Naive thymus-derived CD4-positive, alpha-beta T cell (primary cell): Measurements from ENCODE around the gene FKBP2. TPM values are rescaled to one million over a fixed set of nuclear protein-coding genes. Genes with fewer than 3 reads are reported as not detected.
A peak's percentile ranks its signal among the peaks of the same experiment; 100 is the strongest.

Experiments
- ATAC-seq: fragments of 150-1000 bp; cut with Tn5 transposase; 2 replicates; pipeline ENCODE4 v1.10.0; 2021; ENCODE audit warnings: mild to moderate bottlenecking, moderate library complexity
- CTCF ChIA-PET: fragments of 350-600 bp; sonication (Branson Sonifier 250); formaldehyde crosslinking; loops from one replicate; lab custom pipeline; 2021; ENCODE audit warnings: antibody characterized with exemption; lab: Charles Lee
- POLR2A ChIA-PET: fragments of 350-600 bp; sonication (Branson Sonifier 250); formaldehyde crosslinking; loops from one replicate; lab custom pipeline; 2021; ENCODE audit warnings: antibody characterized with exemption, inconsistent platforms; lab: Charles Lee
- DNase-seq, 9 donors: peaks; one replicate each; pipeline versions ENCODE4 v3.0.0 to v3.0.0-alpha.2; 2020 to 2022; ENCODE audit warnings: mixed read lengths in 1 of 9
- H3K27ac ChIP-seq: one replicate; pipeline ENCODE4 v1.7.0; 2013; ENCODE audit warnings: mild to moderate bottlenecking, low read depth, low read length, moderate library complexity
- H3K27me3 ChIP-seq, 2 donors: one replicate each; pipeline ENCODE4 v1.7.0; 2013; ENCODE audit warnings: low read length in 2 of 2, mild to moderate bottlenecking in 2 of 2, moderate library complexity in 2 of 2; ENCODE audit not compliant: control insufficient read depth in 2 of 2, insufficient read depth in 2 of 2
- H3K36me3 ChIP-seq, 3 experiments: 1 replicate in 2 of 3; 2 replicates in 1 of 3; pipeline ENCODE4 v1.7.0; 2013; ENCODE audit warnings: low read length in 3 of 3, mild to moderate bottlenecking in 3 of 3, moderate library complexity in 1 of 3; ENCODE audit not compliant: insufficient read depth in 3 of 3, control insufficient read depth in 2 of 3
- H3K4me1 ChIP-seq, 2 donors: one replicate each; pipeline ENCODE4 v1.7.0; 2013; ENCODE audit warnings: low read length in 2 of 2, mild to moderate bottlenecking in 2 of 2, moderate library complexity in 1 of 2; ENCODE audit not compliant: control insufficient read depth in 2 of 2, insufficient read depth in 2 of 2
- H3K4me3 ChIP-seq: 2 replicates; pipeline ENCODE4 v1.7.0; 2013; ENCODE audit warnings: mild to moderate bottlenecking, low read length
- H3K9me3 ChIP-seq, 3 experiments: 1 replicate in 2 of 3; 2 replicates in 1 of 3; pipeline ENCODE4 v1.7.0; 2013; ENCODE audit warnings: low read length in 3 of 3; ENCODE audit not compliant: control insufficient read depth in 2 of 3
- H3K27ac Mint-ChIP-seq, 9 donors: one replicate each; pipeline ENCODE4 v1.8.0; 2020 to 2022; ENCODE audit warnings: mixed read lengths in 9 of 9, mild to moderate bottlenecking in 8 of 9, moderate library complexity in 5 of 9, inconsistent platforms in 2 of 9
- H3K27me3 Mint-ChIP-seq, 5 donors: one replicate each; pipeline ENCODE4 v1.8.0; 2021 to 2022; ENCODE audit warnings: mixed read lengths in 5 of 5, mild to moderate bottlenecking in 1 of 5
- H3K36me3 Mint-ChIP-seq, 5 donors: one replicate each; pipeline ENCODE4 v1.8.0; 2020 to 2022; ENCODE audit warnings: mixed read lengths in 5 of 5, mild to moderate bottlenecking in 3 of 5, inconsistent platforms in 1 of 5
- H3K4me1 Mint-ChIP-seq, 7 donors: one replicate each; pipeline ENCODE4 v1.8.0; 2020 to 2022; ENCODE audit warnings: mixed read lengths in 7 of 7, mild to moderate bottlenecking in 3 of 7, inconsistent platforms in 1 of 7
- H3K4me3 Mint-ChIP-seq, 10 donors: one replicate each; pipeline ENCODE4 v1.8.0; 2020 to 2022; ENCODE audit warnings: mild to moderate bottlenecking in 10 of 10, mixed read lengths in 10 of 10, moderate library complexity in 6 of 10, inconsistent platforms in 2 of 10
- H3K9me3 Mint-ChIP-seq, 11 donors: one replicate each; pipeline ENCODE4 v1.8.0; 2020 to 2022; ENCODE audit warnings: mixed read lengths in 11 of 11, mild to moderate bottlenecking in 4 of 11, inconsistent platforms in 1 of 11, moderate library complexity in 1 of 11
- intact Hi-C, 2 donors: fragments of 100-400 bp; cut with micrococcal nuclease; formaldehyde crosslinking; loops; one replicate each; pipeline ENCODE4 v1.15.1; 2023
- polyA plus RNA-seq, 2 donors: library from polyadenylated mRNA; unstranded; fragments of 300-500 nt; fragmentation: Illumina TruSeq; gene quantifications; one replicate each; pipeline ENCODE4 v1.2.3, GENCODE V29; 2021
- total RNA-seq, 6 experiments: library from RNA in 5 of 6; stranded (reverse) in 5 of 6; gene quantifications; 1 replicate in 5 of 6; 2 replicates in 1 of 6; pipeline ENCODE4 v1.2.3 and lab custom pipeline; 2021 to 2026

Gene FKBP2
- total and polyA plus RNA-seq, 7 experiments from 2014 or later, result 20.3 to 81.4 (median 36.8) TPM

DNA sequence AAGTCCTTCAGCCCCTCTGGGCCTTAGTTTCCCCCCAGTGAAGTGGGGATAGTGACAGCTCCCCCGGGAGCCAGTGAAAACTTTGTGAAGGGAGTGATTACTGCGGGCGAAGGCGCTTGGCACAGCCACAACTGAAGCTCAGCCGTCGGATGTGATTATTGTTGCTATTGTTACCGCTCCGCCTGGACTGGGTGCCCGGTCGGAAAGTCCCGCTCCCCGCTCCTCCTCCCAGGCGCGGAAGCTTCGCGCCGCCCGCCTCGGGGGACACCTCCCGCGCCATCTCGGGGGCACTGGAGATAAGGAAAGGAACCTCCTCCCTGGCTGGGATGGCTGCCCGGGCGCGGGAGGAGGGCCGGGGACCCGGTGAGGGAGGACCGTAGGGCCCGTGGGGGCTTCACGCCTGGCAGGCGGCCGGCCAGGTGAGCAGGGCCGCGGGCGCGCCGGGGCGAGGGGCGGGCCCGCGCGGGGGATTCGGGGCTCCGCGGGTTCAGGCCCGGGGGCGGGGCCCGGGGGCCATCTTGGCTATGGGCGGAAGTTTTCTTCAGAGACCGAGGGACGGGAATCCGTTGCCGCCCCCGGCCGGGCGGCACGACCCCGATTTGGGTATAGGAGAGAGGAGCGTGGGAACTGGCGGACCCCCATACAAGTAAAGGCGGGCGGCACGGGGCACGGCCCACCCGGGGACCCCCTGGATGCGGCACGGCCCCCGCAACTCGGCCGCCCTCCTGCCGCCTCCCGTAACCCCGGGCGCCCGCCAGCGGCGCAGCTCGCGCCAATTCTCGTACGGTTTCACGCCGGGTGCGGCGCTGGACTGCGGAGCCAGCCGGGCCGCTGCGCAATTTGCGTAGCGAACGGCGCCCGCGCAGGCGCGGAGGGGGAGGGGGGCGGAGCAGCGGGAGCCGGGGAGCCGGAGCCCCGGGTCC lies 44.3 kb downstream of the FKBP2 start, which contains the start of gene GPR137:
Gene GPR137, plus strand, starts transcription at position 887 of the 923 bp plus-strand sequence. CDS start 677 bp downstream, outside the sequence.
- Mint-ChIP-seq H3K27me3 (peaks cover 0 to 2% (median 0%) of the 10 kb centered on the region in 5 donors), H3K36me3 (peaks cover 0 to 8% (median 0%) of the 10 kb centered on the region in 5 donors), H3K9me3 (no peaks in the 10 kb centered on the region), H3K4me1 (peaks cover 8 to 25% (median 18%) of the 10 kb centered on the region in 7 donors), H3K4me3 (peak within 1 kb of the TSS; percentile 84 to 93 (median 89)), H3K27ac (peak within 1 kb of the TSS; percentile 81 to 98 (median 95))
- peak; percentile 91 to 100 (median 96) for DNase-seq
- peak within 1 kb of the TSS; percentile 100 for H3K4me3 ChIP-seq
- ATAC-seq, result peak; percentile 81
- peaks cover 0 to 6% (median 0%) of the 10 kb centered on the region in 3 experiments for H3K36me3 ChIP-seq
- peak within 1 kb of the TSS; percentile 99 for H3K27ac ChIP-seq
- peaks cover 0 to under 1% of the 10 kb centered on the region in 2 donors for H3K27me3 ChIP-seq
- peaks cover 11 to 17% of the 10 kb centered on the region in 2 donors for H3K4me1 ChIP-seq
- ChIA-PET POLR2A (interaction anchor here (0.5 to 7.1 kb wide), 17 partner anchors 8 to 1444 kb away, joined by 3 to 104 read pairs (median 5); partner anchors contain the start of genes CATSPERZ, FERMT3, PPP1R14B and PRDX5), CTCF (interaction anchor here (1.2 to 2.0 kb wide), 5 partner anchors 14 to 81 kb away, joined by 3 to 15 read pairs (median 4); partner anchors contain the start of gene PRDX5)
- intact Hi-C loops, result loop anchor here (1.0 to 5.0 kb wide), 15 partner anchors 15 to 100 kb away; partner anchors contain the start of genes ESRRA (in 2 of the 2), FKBP2 (in 2 of the 2), DNAJC4 (in 1 of the 2) and FERMT3 (in 1 of the 2)
- no peaks in the 10 kb centered on the region for H3K9me3 ChIP-seq

DNA sequence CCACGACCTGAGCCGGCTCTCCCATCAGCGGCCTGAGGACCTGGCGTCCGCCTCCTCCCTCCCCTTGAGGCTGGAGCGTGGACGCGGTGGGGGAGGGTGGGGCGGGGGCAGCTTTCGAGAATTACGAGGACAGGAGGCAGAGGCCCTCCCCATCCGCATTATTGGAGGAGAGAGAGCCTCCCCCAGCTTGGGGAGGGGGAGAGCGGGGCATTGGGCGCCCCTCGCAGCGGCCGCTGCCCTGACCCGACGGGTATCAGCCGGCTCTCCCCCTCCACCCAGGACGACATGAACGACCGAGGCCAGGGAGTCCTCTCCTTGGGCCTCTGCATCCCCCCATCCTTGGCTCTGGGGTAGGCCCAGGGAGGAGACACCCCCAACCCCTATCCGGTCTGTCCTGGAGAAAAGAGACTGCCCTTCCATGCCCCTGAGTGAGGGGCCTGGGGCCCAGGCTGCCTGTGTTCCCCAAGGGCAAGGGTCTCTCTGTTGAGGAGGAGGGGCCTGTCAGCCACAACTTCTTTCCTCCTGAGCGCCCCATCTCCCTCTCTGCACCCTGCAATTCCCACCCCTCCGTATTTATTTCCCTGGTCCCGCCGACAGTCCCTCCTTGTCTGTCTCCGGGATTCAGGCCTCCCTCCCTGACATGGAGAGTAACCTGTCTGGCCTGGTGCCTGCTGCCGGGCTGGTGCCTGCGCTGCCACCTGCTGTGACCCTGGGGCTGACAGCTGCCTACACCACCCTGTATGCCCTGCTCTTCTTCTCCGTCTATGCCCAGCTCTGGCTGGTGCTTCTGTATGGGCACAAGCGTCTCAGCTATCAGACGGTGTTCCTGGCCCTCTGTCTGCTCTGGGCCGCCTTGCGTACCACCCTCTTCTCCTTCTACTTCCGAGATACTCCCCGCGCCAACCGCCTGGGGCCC lies 45.2 kb downstream of the FKBP2 start:
- intact Hi-C loops, result loop anchor here (1.0 to 5.0 kb wide), 15 partner anchors 16 to 101 kb away; partner anchors contain the start of genes ESRRA (in 2 of the 2), FKBP2 (in 2 of the 2), DNAJC4 (in 1 of the 2) and FERMT3 (in 1 of the 2)
- Mint-ChIP-seq H3K36me3 (peaks cover 0 to 8% (median 3%) of the 10 kb centered on the region in 5 donors), H3K9me3 (peaks cover 0 to 2% (median 0%) of the 10 kb centered on the region in 11 donors), H3K4me3 (peak overlapping the region; percentile 73 to 91 (median 84)), H3K4me1 (peaks cover 11 to 29% (median 23%) of the 10 kb centered on the region in 7 donors), H3K27me3 (peaks cover 6 to 12% (median 6%) of the 10 kb centered on the region in 5 donors), H3K27ac (peak overlapping the region; percentile 30 to 96 (median 86))
- H3K4me1 ChIP-seq, result peaks cover 11 to 17% of the 10 kb centered on the region in 2 donors
- peak overlapping the region; percentile 24 for H3K4me3 ChIP-seq
- ChIA-PET CTCF (interaction anchor here (1.4 kb wide), 1 partner anchor 16 kb away, joined by 5 read pairs; no protein-coding TSS in a partner anchor), POLR2A (interaction anchor here (1.3 to 7.1 kb wide), 6 partner anchors 10 to 79 kb away, joined by 3 to 104 read pairs (median 12); partner anchors contain the start of genes CATSPERZ, FERMT3, PRDX5 and TRMT112)
- no peaks in the 10 kb centered on the region for H3K9me3 ChIP-seq
- DNase-seq (peak in 1 of 9 donors; percentile 39), ATAC-seq (no peak)
- H3K27ac ChIP-seq, result peak overlapping the region; percentile 99
- H3K36me3 ChIP-seq, result peaks cover 0 to 6% (median 0%) of the 10 kb centered on the region in 3 experiments
- peaks cover 0 to 9% of the 10 kb centered on the region in 2 donors for H3K27me3 ChIP-seq

DNA sequence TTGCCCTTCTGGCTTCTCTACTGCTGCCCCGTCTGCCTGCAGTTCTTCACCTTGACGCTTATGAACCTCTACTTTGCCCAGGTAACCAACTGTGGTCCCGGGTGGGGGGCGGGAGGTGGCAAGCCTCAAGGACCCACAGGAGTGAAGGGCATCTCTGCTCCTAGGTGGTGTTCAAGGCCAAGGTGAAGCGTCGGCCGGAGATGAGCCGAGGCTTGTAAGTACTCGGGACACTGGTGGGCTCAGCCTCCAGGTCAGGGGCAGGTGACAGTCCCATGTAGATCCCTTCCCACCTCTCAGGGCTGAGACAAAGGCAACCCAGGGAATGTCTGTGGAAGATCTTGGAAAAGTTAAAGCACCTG lies 45.9 kb downstream of the FKBP2 start:
- ATAC-seq (no peak), DNase-seq (no peak)
- CTCF ChIA-PET, result interaction anchor here (1.4 kb wide), 1 partner anchor 15 kb away, joined by 5 read pairs; no protein-coding TSS in a partner anchor
- peak overlapping the region; percentile 30 to 96 (median 86) for H3K27ac Mint-ChIP-seq
- Histone ChIP-seq H3K4me1 (peaks cover 11 to 17% of the 10 kb centered on the region in 2 donors), H3K27me3 (peaks cover 0 to 9% of the 10 kb centered on the region in 2 donors), H3K27ac (no peak overlapping the region), H3K9me3 (no peaks in the 10 kb centered on the region), H3K4me3 (no peak overlapping the region), H3K36me3 (peaks cover 0 to 6% (median 0%) of the 10 kb centered on the region in 3 experiments)
- POLR2A ChIA-PET, result interaction anchor here (1.3 to 3.1 kb wide), 2 partner anchors 9 to 31 kb away, joined by 3 to 24 read pairs; partner anchors contain the start of genes PRDX5 and TRMT112
- H3K9me3 Mint-ChIP-seq, result peaks cover 0 to 2% (median 0%) of the 10 kb centered on the region in 11 donors
- peaks cover 6 to 12% (median 6%) of the 10 kb centered on the region in 5 donors for H3K27me3 Mint-ChIP-seq
- H3K4me3 Mint-ChIP-seq, result peak overlapping the region; percentile 73 to 88 (median 82)
- H3K4me1 Mint-ChIP-seq, result peaks cover 11 to 25% (median 22%) of the 10 kb centered on the region in 7 donors
- H3K36me3 Mint-ChIP-seq, result peaks cover 0 to 4% (median 0%) of the 10 kb centered on the region in 5 donors
- intact Hi-C loops, result loop anchor here in 1 of 2 donors (5.0 kb wide), 1 partner anchor 79 kb away; the partner anchor contains the start of gene FERMT3

DNA sequence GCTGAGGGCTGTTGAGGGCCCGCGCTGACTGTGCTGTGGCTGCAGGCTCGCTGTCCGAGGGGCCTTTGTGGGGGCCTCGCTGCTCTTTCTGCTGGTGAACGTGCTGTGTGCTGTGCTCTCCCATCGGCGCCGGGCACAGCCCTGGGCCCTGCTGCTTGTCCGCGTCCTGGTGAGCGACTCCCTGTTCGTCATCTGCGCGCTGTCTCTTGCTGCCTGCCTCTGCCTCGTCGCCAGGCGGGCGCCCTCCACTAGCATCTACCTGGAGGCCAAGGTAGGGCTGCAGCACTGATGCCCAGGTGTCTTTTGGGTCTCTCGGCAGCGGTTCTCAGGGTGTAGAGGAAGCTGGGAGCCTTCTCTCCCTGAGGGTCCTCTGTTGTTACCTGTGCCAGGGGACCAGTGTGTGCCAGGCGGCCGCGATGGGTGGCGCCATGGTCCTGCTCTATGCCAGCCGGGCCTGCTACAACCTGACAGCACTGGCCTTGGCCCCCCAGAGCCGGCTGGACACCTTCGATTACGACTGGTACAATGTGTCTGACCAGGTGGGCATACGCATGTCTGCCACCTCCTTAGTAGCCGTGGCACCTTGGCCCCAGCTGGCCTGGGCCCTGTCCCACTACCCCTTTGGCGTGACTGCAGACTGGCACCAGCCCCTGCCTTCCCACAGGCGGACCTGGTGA lies 46.9 kb downstream of the FKBP2 start:
- peaks cover 14 to 27% (median 21%) of the 10 kb centered on the region in 7 donors for H3K4me1 Mint-ChIP-seq
- DNase-seq, result no peak
- H3K36me3 Mint-ChIP-seq, result peaks cover 0 to 3% (median 0%) of the 10 kb centered on the region in 5 donors
- peaks cover 0 to 2% (median 0%) of the 10 kb centered on the region in 11 donors for H3K9me3 Mint-ChIP-seq
- ChIA-PET POLR2A (interaction anchor here (1.2 to 1.4 kb wide), 3 partner anchors 8 to 82 kb away, joined by 3 to 4 read pairs (median 3); partner anchors contain the start of gene FERMT3), CTCF (interaction anchor here (1.4 kb wide), 1 partner anchor 14 kb away, joined by 5 read pairs; no protein-coding TSS in a partner anchor)
- peaks cover 6 to 17% (median 10%) of the 10 kb centered on the region in 5 donors for H3K27me3 Mint-ChIP-seq
- peak overlapping the region in 2 of 9 donors; percentile 33 to 51 for H3K27ac Mint-ChIP-seq
- peaks cover 11 to 17% of the 10 kb centered on the region in 2 donors for H3K4me1 ChIP-seq
- no peak overlapping the region for H3K27ac ChIP-seq
- H3K4me3 ChIP-seq, result no peak overlapping the region
- no peaks in the 10 kb centered on the region for H3K36me3 ChIP-seq
- intact Hi-C loops, result loop anchor here in 1 of 2 donors (5.0 kb wide), 1 partner anchor 81 kb away; the partner anchor contains the start of gene FERMT3
- H3K9me3 ChIP-seq, result no peaks in the 10 kb centered on the region
- peak overlapping the region in 2 of 10 donors; percentile 4 to 58 for H3K4me3 Mint-ChIP-seq
- no peak for ATAC-seq
- H3K27me3 ChIP-seq, result peaks cover 0 to 9% of the 10 kb centered on the region in 2 donors

DNA sequence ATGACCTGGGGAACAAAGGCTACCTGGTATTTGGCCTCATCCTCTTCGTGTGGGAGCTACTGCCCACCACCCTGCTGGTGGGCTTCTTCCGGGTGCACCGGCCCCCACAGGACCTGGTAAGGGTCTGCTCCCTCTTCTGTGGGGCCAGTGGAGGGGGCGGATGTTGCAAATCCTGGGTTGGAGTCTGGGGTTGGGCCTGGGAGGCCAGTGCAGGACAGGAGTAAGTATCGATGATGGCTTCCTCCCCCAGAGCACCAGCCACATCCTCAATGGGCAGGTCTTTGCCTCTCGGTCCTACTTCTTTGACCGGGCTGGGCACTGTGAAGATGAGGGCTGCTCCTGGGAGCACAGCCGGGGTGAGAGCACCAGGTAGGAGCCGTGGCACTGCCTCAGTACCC lies 47.5 kb downstream of the FKBP2 start:
- Mint-ChIP-seq H3K9me3 (peaks cover 0 to 2% (median 0%) of the 10 kb centered on the region in 11 donors), H3K4me3 (peak overlapping the region in 1 of 10 donors; percentile 4), H3K27me3 (peaks cover 11 to 22% (median 15%) of the 10 kb centered on the region in 5 donors), H3K36me3 (peaks cover 0 to 3% (median 0%) of the 10 kb centered on the region in 5 donors), H3K27ac (peak overlapping the region in 1 of 9 donors; percentile 23), H3K4me1 (peaks cover 12 to 22% (median 19%) of the 10 kb centered on the region in 7 donors)
- intact Hi-C loops, result loop anchor here in 1 of 2 donors (5.0 kb wide), 1 partner anchor 81 kb away; the partner anchor contains the start of gene FERMT3
- peaks cover 0 to 9% of the 10 kb centered on the region in 2 donors for H3K27me3 ChIP-seq
- peaks cover 11 to 15% of the 10 kb centered on the region in 2 donors for H3K4me1 ChIP-seq
- DNase-seq, result no peak
- no peaks in the 10 kb centered on the region for H3K9me3 ChIP-seq
- ChIA-PET POLR2A (interaction anchor here (0.6 to 1.4 kb wide), 3 partner anchors 12 to 96 kb away, joined by 3 to 4 read pairs (median 3); partner anchors contain the start of gene FERMT3), CTCF (no interaction called here)
- no peak overlapping the region for H3K4me3 ChIP-seq
- no peak overlapping the region for H3K27ac ChIP-seq
- ATAC-seq, result no peak
- no peaks in the 10 kb centered on the region for H3K36me3 ChIP-seq
